Spleen (tissue), 11 donors: ENCODE results near the gene GLOD5. TPM values are rescaled to one million over a fixed set of nuclear protein-coding genes. Genes with fewer than 3 reads are reported as not detected.

ENCODE experiments used
- DNase-seq: peaks from one replicate; pipeline ENCODE4 v3.0.0-alpha.2; 2020
- H3K27ac ChIP-seq, 8 donors: fragments of 200-600 bp; sonication (generic) in 7 of 8; 1 replicate in 4 of 8; 2 replicates in 4 of 8; pipeline versions ENCODE4 v1.5.0 to v1.8.0; 2016 to 2021; ENCODE audit warnings: inconsistent platforms in 4 of 8, mild to moderate bottlenecking in 4 of 8, moderate library complexity in 1 of 8
- H3K27me3 ChIP-seq, 7 donors: fragments of 200-600 bp; sonication (generic) in 6 of 7; replicated peaks in 1 of 7; 1 replicate in 4 of 7; 2 replicates in 3 of 7; pipeline versions ENCODE4 v1.5.0 to v1.8.0; 2016 to 2021; ENCODE audit warnings: inconsistent platforms in 3 of 7, mild to moderate bottlenecking in 1 of 7
- H3K36me3 ChIP-seq, 6 donors: fragments of 200-600 bp; sonication (generic) in 5 of 6; 1 replicate in 4 of 6; 2 replicates in 2 of 6; pipeline versions ENCODE4 v1.5.0 to v1.8.0; 2016 to 2021; ENCODE audit warnings: inconsistent platforms in 2 of 6
- H3K4me1 ChIP-seq, 6 donors: fragments of 200-600 bp; sonication (generic) in 5 of 6; 1 replicate in 3 of 6; 2 replicates in 3 of 6; pipeline versions ENCODE4 v1.5.0 to v1.8.0; 2016 to 2021; ENCODE audit warnings: inconsistent platforms in 3 of 6
- H3K4me3 ChIP-seq, 8 donors: fragments of 200-600 bp; sonication (generic) in 7 of 8; 1 replicate in 4 of 8; 2 replicates in 4 of 8; pipeline versions ENCODE4 v1.5.0 to v1.8.0; 2016 to 2021; ENCODE audit warnings: inconsistent platforms in 4 of 8, mild to moderate bottlenecking in 4 of 8, moderate library complexity in 2 of 8
- H3K9me3 ChIP-seq, 8 donors: fragments of 200-600 bp; sonication (generic) in 7 of 8; 1 replicate in 4 of 8; 2 replicates in 4 of 8; pipeline versions ENCODE4 v1.5.0 to v1.8.0; 2016 to 2021; ENCODE audit warnings: inconsistent platforms in 4 of 8
- CTCF ChIP-seq, 11 experiments: fragments of 200-600 bp in 7 of 11; fragments of 450-650 bp in 4 of 11; sonication (generic) in 4 of 11; IDR thresholded peaks in 8 of 11; conservative IDR thresholded peaks in 3 of 11; 1 replicate in 7 of 11; 2 replicates in 4 of 11; pipeline versions ENCODE4 v1.4.0 to v1.8.0; 2016 to 2021; ENCODE audit warnings: antibody characterized with exemption in 11 of 11, inconsistent platforms in 4 of 11, mild to moderate bottlenecking in 1 of 11
- POLR2A ChIP-seq, 3 donors: fragments of 450-650 bp; IDR thresholded peaks; one replicate each; pipeline ENCODE4 v1.5.1; 2017; ENCODE audit warnings: antibody characterized with exemption in 3 of 3, mild to moderate bottlenecking in 1 of 3
- POLR2AphosphoS5 ChIP-seq, 3 donors: sonication (generic); formaldehyde crosslinking; IDR thresholded peaks; one replicate each; pipeline ENCODE4 v1.5.1; 2017; ENCODE audit warnings: antibody characterized with exemption in 3 of 3
- WGBS, 5 donors: extraction: QIAGEN DNeasy Blood & Tissue Kit in 3 of 5; methylation state at CpG; one replicate each; pipeline versions ENCODE4 v1.1.5 to v1.1.7; 2013 to 2018; 5-methylcytosine and 5-hydroxymethylcytosine counted together
- intact Hi-C: fragments of 100-400 bp; cut with DNase I; formaldehyde crosslinking; loops from one replicate; pipeline ENCODE4 v1.15.0; 2023; ENCODE audit warnings: low total_unique reads
- polyA plus RNA-seq, 3 donors: library from polyadenylated mRNA; stranded (reverse); fragments of 200-250 nt; gene quantifications; one replicate each; pipeline ENCODE4 v1.2.1, GENCODE V29; 2013
- total RNA-seq, 7 donors: library from RNA; depleted of rRNA in 3 of 7; stranded (reverse); fragments of >200 nt in 3 of 7; fragmentation: NEBNext Ultra II Directional in 4 of 7; extraction: Animal tissue kit (Norgen Biotek cat#: 25700) in 4 of 7; gene quantifications; one replicate each; pipeline versions ENCODE4 v1.1.0 to v1.2.1, GENCODE V29; 2016 to 2021
- donor health status: healthy with polysubstance abuse.
- donor health status: DM: no; HTN: no; CAD: no; lungs with moderate emphysema.
- donor health status: DM: no; HTN: no; CAD: no.
- donor health status: Bipolar disorder and iron deficiency.
- donor health status: healthy.
- donor health status: DM: no; HTN: no; CAD: no.
- donor health status: DM: yes; HTN: yes; CAD: no.

GLOD5 gene
- total and polyA plus RNA-seq, 10 donors: not detected

- Histone ChIP-seq H3K27ac (peak overlapping the region in 3 of 8 donors; percentile 28 to 65 (median 42)), H3K4me1 (no peaks in the 10 kb centered on the region), H3K9me3 (no peaks in the 10 kb centered on the region), H3K36me3 (no peaks in the 10 kb centered on the region), H3K4me3 (peak overlapping the region in 1 of 8 donors; percentile 28), H3K27me3 (no peaks in the 10 kb centered on the region)
- WGBS, 5 donors: 44 to 84% (median 79%) methylated on average over 3 to 4 of the region's 4 CpGs
- intact Hi-C loops: no loop called here
- no peak for DNase-seq
- TF ChIP-seq CTCF (IDR thresholded peaks at IDR 0.05 in 8 of 11, conservative IDR thresholded peaks at IDR 0.05 in 3 of 11): no peak
- TF ChIP-seq POLR2AphosphoS5 (IDR thresholded peaks at IDR 0.05): no peak
- no peak for TF ChIP-seq POLR2A (IDR thresholded peaks at IDR 0.05)
Measured at GRCh38 chrX:48720577-48721250, 40.8 kb upstream of the GLOD5 start.

GRCh38 chrX:48721916-48722315 is 39.6 kb upstream of the GLOD5 start:
- intact Hi-C loops: no loop called here
- H3K27ac ChIP-seq: no peak overlapping the region
- no peaks in the 10 kb centered on the region for H3K4me1 ChIP-seq
- no peaks in the 10 kb centered on the region for H3K27me3 ChIP-seq
- no peaks in the 10 kb centered on the region for H3K36me3 ChIP-seq
- no peaks in the 10 kb centered on the region for H3K9me3 ChIP-seq
- no peak overlapping the region for H3K4me3 ChIP-seq
- TF ChIP-seq POLR2AphosphoS5 (IDR thresholded peaks at IDR 0.05) (no peak), CTCF (IDR thresholded peaks at IDR 0.05 in 8 of 11, conservative IDR thresholded peaks at IDR 0.05 in 3 of 11) (no peak), POLR2A (IDR thresholded peaks at IDR 0.05) (no peak)
- no peak for DNase-seq

DNA sequence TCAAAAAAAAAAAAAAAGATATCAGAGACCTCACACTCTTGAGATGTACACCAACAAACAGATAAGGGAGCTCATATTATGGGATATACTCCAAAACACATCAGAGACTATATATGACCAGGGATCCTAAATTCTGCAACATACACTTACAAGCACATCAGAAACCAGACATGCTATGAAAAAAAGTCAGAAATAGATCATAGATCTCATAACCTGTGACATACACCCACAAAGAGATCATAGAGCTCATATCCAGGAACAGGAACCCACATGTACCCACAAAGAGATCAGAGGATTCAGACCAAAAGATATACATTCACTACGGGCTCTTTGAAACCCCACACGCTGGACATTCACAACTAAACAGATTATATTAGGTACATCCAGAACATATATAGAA is 35.0 kb upstream of the GLOD5 start:
- H3K4me1 ChIP-seq: no peaks in the 10 kb centered on the region
- no peak for TF ChIP-seq POLR2AphosphoS5 (IDR thresholded peaks at IDR 0.05)
- no peak for TF ChIP-seq CTCF (IDR thresholded peaks at IDR 0.05 in 8 of 11, conservative IDR thresholded peaks at IDR 0.05 in 3 of 11)
- TF ChIP-seq POLR2A (IDR thresholded peaks at IDR 0.05): no peak
- no peaks in the 10 kb centered on the region for H3K36me3 ChIP-seq
- no peak for DNase-seq
- no peak overlapping the region for H3K27ac ChIP-seq
- intact Hi-C loops: no loop called here
- 79 to 94% (median 86%) methylated on average over 2 of the region's 2 CpGs for WGBS, 5 donors
- no peaks in the 10 kb centered on the region for H3K9me3 ChIP-seq
- H3K27me3 ChIP-seq: no peaks in the 10 kb centered on the region
- H3K4me3 ChIP-seq: no peak overlapping the region

DNA sequence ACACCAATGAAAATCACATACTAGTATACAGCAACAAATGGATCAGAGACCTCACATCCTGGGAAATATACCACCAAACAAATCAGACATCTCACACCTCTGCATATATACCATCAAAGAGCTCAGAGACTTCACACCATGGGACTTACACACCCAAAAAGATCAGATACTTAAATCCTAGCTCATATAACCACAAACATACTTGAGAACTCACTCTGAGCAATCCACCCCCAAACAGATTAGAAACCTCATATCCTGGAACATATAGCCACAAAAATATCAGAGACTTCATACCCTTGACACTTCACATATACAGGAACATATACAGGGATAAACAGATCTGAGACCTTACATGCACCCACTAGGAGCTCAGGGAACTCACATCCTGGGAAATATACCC is 32.9 kb upstream of the GLOD5 start:
- H3K27ac ChIP-seq: no peak overlapping the region
- TF ChIP-seq POLR2A (IDR thresholded peaks at IDR 0.05): no peak
- no peak for TF ChIP-seq CTCF (IDR thresholded peaks at IDR 0.05 in 8 of 11, conservative IDR thresholded peaks at IDR 0.05 in 3 of 11)
- no peak for TF ChIP-seq POLR2AphosphoS5 (IDR thresholded peaks at IDR 0.05)
- no peak overlapping the region for H3K4me3 ChIP-seq
- no peaks in the 10 kb centered on the region for H3K27me3 ChIP-seq
- no peaks in the 10 kb centered on the region for H3K36me3 ChIP-seq
- H3K9me3 ChIP-seq: no peaks in the 10 kb centered on the region
- no peaks in the 10 kb centered on the region for H3K4me1 ChIP-seq
- intact Hi-C loops: no loop called here
- DNase-seq: no peak
